Lower leg skin (tissue), 4 donors: ENCODE data around the gene RALGAPB. TPM values are rescaled to one million over a fixed set of nuclear protein-coding genes. Genes with fewer than 3 reads are reported as not detected.

Experiments
- DNase-seq, 2 donors: peaks; one replicate each; pipeline ENCODE4 v3.0.0-alpha.2; 2019; ENCODE audit warnings: low spot score in 2 of 2
- H3K4me3 ChIP-seq: fragments of 200-600 bp; sonication (generic); 2 replicates; pipeline ENCODE4 v1.5.1; 2017; ENCODE audit warnings: mild to moderate bottlenecking, low read depth; ENCODE audit not compliant: poor library complexity, severe bottlenecking
- CTCF ChIP-seq, 3 donors: fragments of 450-650 bp; IDR thresholded peaks; one replicate each; pipeline ENCODE4 v1.5.1; 2016; ENCODE audit warnings: antibody characterized with exemption in 3 of 3, mild to moderate bottlenecking in 3 of 3, moderate library complexity in 2 of 3
- POLR2A ChIP-seq, 2 donors: fragments of 450-650 bp; IDR thresholded peaks; one replicate each; pipeline ENCODE4 v1.6.1; 2016 to 2017; ENCODE audit warnings: antibody characterized with exemption in 2 of 2, mild to moderate bottlenecking in 1 of 2, moderate library complexity in 1 of 2
- WGBS, 2 donors: methylation state at CpG; one replicate each; pipeline ENCODE4 v1.1.5; 2018; 5-methylcytosine and 5-hydroxymethylcytosine counted together
- intact Hi-C: fragments of 100-400 bp; cut with DNase I; formaldehyde crosslinking; loops from one replicate; pipeline ENCODE4 v1.15.0; 2023; ENCODE audit warnings: low total_unique reads
- total RNA-seq, 4 donors: library from RNA; depleted of rRNA; stranded (reverse); fragments of >200 nt; gene quantifications; one replicate each; pipeline ENCODE4 v1.1.0, GENCODE V29; 2016

Gene RALGAPB
- total RNA-seq, 4 donors from 2014 or later, result 35.3 to 51.0 (median 41.5) TPM

DNA sequence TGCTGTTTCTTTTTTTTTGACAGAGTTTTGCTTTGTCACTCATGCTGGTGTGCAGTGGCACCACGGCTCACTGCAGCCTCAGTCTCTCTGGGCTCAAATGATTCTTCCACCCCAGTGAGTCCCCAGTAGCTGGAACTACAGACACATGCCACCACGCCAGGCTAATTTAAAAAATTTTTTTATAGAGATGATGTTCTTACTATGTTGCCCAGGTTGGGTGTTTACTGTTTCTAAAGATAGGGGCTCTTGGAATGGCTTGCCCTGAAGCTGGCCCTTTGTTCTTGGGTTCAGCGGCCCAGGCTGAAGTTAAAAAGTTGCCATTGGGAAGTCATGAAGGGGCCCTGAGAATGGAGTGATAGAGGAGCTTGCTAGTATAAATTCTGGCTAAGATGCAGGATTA, 16.5 kb downstream of the RALGAPB start:
- no peak for TF ChIP-seq CTCF (IDR thresholded peaks at IDR 0.05)
- TF ChIP-seq POLR2A (IDR thresholded peaks at IDR 0.05), result no peak
- intact Hi-C loops, result no loop called here
- no peak overlapping the region for H3K4me3 ChIP-seq
- WGBS, 2 donors, result 95 to 99% methylated on average over 3 of the region's 3 CpGs
- no peak for DNase-seq

- WGBS, 2 donors, result 96% methylated on average over 8 of the region's 8 CpGs
Observed at GRCh38 chr20:38497246-38497935, 24.7 kb downstream of the RALGAPB start.

GRCh38 chr20:38498909-38499308, 26.3 kb downstream of the RALGAPB start:
- no peak overlapping the region for H3K4me3 ChIP-seq
- intact Hi-C loops, result no loop called here
- DNase-seq, result no peak
- WGBS, 2 donors, result 90 to 91% methylated on average over 1 of the region's 1 CpG
- TF ChIP-seq CTCF (IDR thresholded peaks at IDR 0.05) (no peak), POLR2A (IDR thresholded peaks at IDR 0.05) (no peak)

More at GRCh38 chr20:38497246-38497935, 24.7 kb downstream of the RALGAPB start:
- no peak for TF ChIP-seq CTCF (IDR thresholded peaks at IDR 0.05)
- intact Hi-C loops, result no loop called here
- no peak for DNase-seq
- no peak overlapping the region for H3K4me3 ChIP-seq

GRCh38 chr20:38499366-38499765, 26.7 kb downstream of the RALGAPB start:
- no peak overlapping the region for H3K4me3 ChIP-seq
- no peak for DNase-seq
- TF ChIP-seq POLR2A (IDR thresholded peaks at IDR 0.05) (no peak), CTCF (IDR thresholded peaks at IDR 0.05) (no peak)
- WGBS, 2 donors, result 59 to 60% methylated on average over 1 of the region's 1 CpG
- intact Hi-C loops, result no loop called here

DNA sequence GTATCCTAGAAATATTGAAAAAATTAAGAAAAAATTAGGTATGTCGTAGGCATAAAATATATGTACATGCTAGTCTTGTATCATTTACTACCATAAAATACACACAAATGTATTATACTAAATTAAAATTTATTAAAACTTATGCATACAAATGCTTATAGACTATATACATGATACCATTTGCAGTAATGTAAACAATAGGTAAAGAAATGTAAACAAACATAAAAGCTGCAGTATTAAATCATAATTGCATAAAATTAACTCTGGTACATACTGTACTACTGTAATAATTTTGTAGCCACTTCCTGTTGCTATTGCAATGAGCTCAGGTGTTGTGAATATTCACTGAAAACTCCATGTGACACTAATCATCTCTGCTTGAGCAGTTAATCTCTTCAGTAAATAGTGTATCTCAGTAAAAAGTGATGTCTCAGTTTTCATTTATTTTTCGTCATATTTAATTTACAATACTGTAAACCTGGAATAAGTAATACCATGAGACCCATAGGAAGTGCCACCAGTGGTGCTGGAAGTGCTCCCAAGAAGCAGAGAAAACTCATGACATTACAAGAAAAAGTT, 29.3 kb downstream of the RALGAPB start:
- 97 to 98% methylated on average over 2 of the region's 2 CpGs for WGBS, 2 donors
- no peak for TF ChIP-seq CTCF (IDR thresholded peaks at IDR 0.05)
- TF ChIP-seq POLR2A (IDR thresholded peaks at IDR 0.05), result no peak
- intact Hi-C loops, result no loop called here
- DNase-seq, result no peak
- H3K4me3 ChIP-seq, result no peak overlapping the region
